Pancreas (tissue), 10 donors: ENCODE results near the gene JMJD8. TPM values are rescaled to one million over a fixed set of nuclear protein-coding genes. Genes with fewer than 3 reads are reported as not detected.

Experiments used
- ATAC-seq, 4 donors: fragments of 200-7000 bp; cut with Tn5 transposase; one replicate each; pipeline versions ENCODE4 v1.8.0 to v1.9.1; 2020; ENCODE audit warnings: mild to moderate bottlenecking in 4 of 4, moderate library complexity in 4 of 4
- DNase-seq, 6 donors: peaks; one replicate each; pipeline ENCODE4 v3.0.0-alpha.2; 2020
- FAIRE-seq: peaks from 2 replicates; lab custom pipeline; 2012; peaks lifted over from hg19 to GRCh38; lab: Jason Lieb, UNC
- H3K27ac ChIP-seq, 4 donors: fragments of 200-600 bp; sonication (generic); 1 replicate in 3 of 4; 2 replicates in 1 of 4; pipeline versions ENCODE4 v1.5.0 to v1.8.0; 2020
- H3K27me3 ChIP-seq, 4 donors: fragments of 200-600 bp; one replicate each; pipeline ENCODE4 v1.8.0; 2021
- H3K36me3 ChIP-seq, 3 donors: fragments of 200-600 bp; sonication (generic) in 1 of 3; one replicate each; pipeline versions ENCODE4 v1.5.0 to v1.8.0; 2020 to 2021
- H3K4me1 ChIP-seq, 3 donors: fragments of 200-600 bp; one replicate each; pipeline ENCODE4 v1.8.0; 2021
- H3K4me3 ChIP-seq, 4 donors: fragments of 200-600 bp; sonication (generic) in 2 of 4; one replicate each; pipeline versions ENCODE4 v1.5.0 to v1.8.0; 2020 to 2021
- H3K9me3 ChIP-seq, 4 donors: fragments of 200-600 bp; one replicate each; pipeline ENCODE4 v1.8.0; 2021
- CTCF ChIP-seq, 4 donors: fragments of 200-600 bp; sonication (generic) in 3 of 4; IDR thresholded peaks; one replicate each; pipeline versions ENCODE4 v1.5.0 to v1.8.0; 2021; ENCODE audit warnings: antibody characterized with exemption in 4 of 4
- WGBS, 2 donors: extraction: QIAGEN DNeasy Blood & Tissue Kit; methylation state at CpG; one replicate each; pipeline ENCODE4 v1.1.7; 2013; 5-methylcytosine and 5-hydroxymethylcytosine counted together
- intact Hi-C, 3 donors: fragments of 100-400 bp; cut with DNase I; formaldehyde crosslinking; loops; one replicate each; pipeline versions ENCODE4 v1.11.1 to v1.14.2; 2022
- polyA plus RNA-seq, 2 donors: library from polyadenylated mRNA; stranded (reverse); fragments of 200-250 nt; gene quantifications; one replicate each; pipeline ENCODE4 v1.2.3, GENCODE V29; 2013
- total RNA-seq, 6 donors: library from RNA; stranded (reverse); fragmentation: NEBNext Ultra II Directional in 4 of 6; extraction: Animal tissue kit (Norgen Biotek cat#: 25700) in 4 of 6; gene quantifications; one replicate each; pipeline versions ENCODE4 v1.2.1 to v1.2.4, GENCODE V29; 2021 to 2023
- donor health status: healthy with polysubstance abuse.
- donor health status: DM: no; HTN: no; CAD: no; lungs with moderate emphysema.
- donor health status: DM: no; HTN: no; CAD: no.
- donor health status: control.
- donor health status: control.
- donor health status: Bipolar disorder and iron deficiency.
- donor health status: DM: yes; HTN: yes; CAD: no.
- donor health status: DM: no; HTN: no; CAD: no.
- donor health status: DM: no; HTN: no; CAD: no.
- donor health status: DM: yes; HTN: yes; CAD: no.

JMJD8 gene
- total and polyA plus RNA-seq, 8 donors, result 25.0 to 50.2 (median 34.2) TPM

- Histone ChIP-seq H3K36me3 (peaks cover 0 to 12% (median 0%) of the 10 kb centered on the region in 3 donors), H3K27ac (peak within 1 kb of the TSS; percentile 74 to 91 (median 86)), H3K4me1 (peaks cover 18 to 29% (median 27%) of the 10 kb centered on the region in 3 donors), H3K9me3 (no peaks in the 10 kb centered on the region), H3K4me3 (peak within 1 kb of the TSS; percentile 59 to 86 (median 70)), H3K27me3 (no peaks in the 10 kb centered on the region)
- intact Hi-C loops, result no loop called here
- ATAC-seq, result peak; percentile 85 to 92 (median 88)
- TF ChIP-seq CTCF (IDR thresholded peaks at IDR 0.05), result no peak
- FAIRE-seq, result no peak
- peak; percentile 87 to 96 (median 92) for DNase-seq
- WGBS, 2 donors, result 3 to 4% methylated on average over 83 to 91 of the region's 91 CpGs
Measured at GRCh38 chr16:648781-649589, 35.1 kb downstream of the JMJD8 start, which contains the start of gene WDR90. Gene WDR90 (plus strand): TSS chr16:649365. CDS start chr16:649417, 52 bp downstream.

- H3K36me3 ChIP-seq, result peaks cover 0 to 4% (median 0%) of the 10 kb centered on the region in 3 donors
- H3K9me3 ChIP-seq, result no peaks in the 10 kb centered on the region
- peak; percentile 85 to 91 (median 86) for DNase-seq
- FAIRE-seq, result no peak
- peak overlapping the region; percentile 59 to 86 (median 70) for H3K4me3 ChIP-seq
- intact Hi-C loops, result no loop called here
- H3K27ac ChIP-seq, result peak overlapping the region; percentile 74 to 91 (median 86)
- 20 to 25% methylated on average over 23 to 24 of the region's 24 CpGs for WGBS, 2 donors
- H3K27me3 ChIP-seq, result no peaks in the 10 kb centered on the region
- ATAC-seq, result peak; percentile 57 to 76 (median 70)
- peaks cover 23 to 30% (median 29%) of the 10 kb centered on the region in 3 donors for H3K4me1 ChIP-seq
- peak in 3 of 4 donors; percentile 23 to 46 (median 30) for TF ChIP-seq CTCF (IDR thresholded peaks at IDR 0.05)
Measured at GRCh38 chr16:648071-648780, 35.9 kb downstream of the JMJD8 start.

- Histone ChIP-seq H3K36me3 (no peaks in the 10 kb centered on the region), H3K4me3 (no peak overlapping the region), H3K27ac (peak overlapping the region; percentile 74 to 91 (median 86)), H3K27me3 (no peaks in the 10 kb centered on the region), H3K9me3 (no peaks in the 10 kb centered on the region), H3K4me1 (peaks cover 25 to 35% (median 33%) of the 10 kb centered on the region in 3 donors)
- no peak for TF ChIP-seq CTCF (IDR thresholded peaks at IDR 0.05)
- DNase-seq (peak in 4 of 6 donors; percentile 58 to 88 (median 67)), FAIRE-seq (no peak), ATAC-seq (peak in 3 of 4 donors; percentile 3 to 40 (median 10))
- intact Hi-C loops, result no loop called here
- WGBS, 2 donors, result 51 to 52% methylated on average over 25 of the region's 25 CpGs
Measured at GRCh38 chr16:647173-647902, 36.8 kb downstream of the JMJD8 start.

GRCh38 chr16:646679-647172 is 37.4 kb downstream of the JMJD8 start:
- no peak for TF ChIP-seq CTCF (IDR thresholded peaks at IDR 0.05)
- Histone ChIP-seq H3K9me3 (no peaks in the 10 kb centered on the region), H3K27ac (peak overlapping the region in 2 of 4 donors; percentile 18 to 91), H3K4me3 (no peak overlapping the region), H3K36me3 (no peaks in the 10 kb centered on the region), H3K27me3 (no peaks in the 10 kb centered on the region), H3K4me1 (peaks cover 25 to 35% (median 33%) of the 10 kb centered on the region in 3 donors)
- FAIRE-seq (no peak), DNase-seq (no peak), ATAC-seq (no peak)
- intact Hi-C loops, result no loop called here
- WGBS, 2 donors, result 79 to 85% methylated on average over 19 to 22 of the region's 22 CpGs
